WERI-Rb-1 (cell line): ENCODE measurements around the gene FFAR1.

Source experiments
- DNase-seq: peaks from one replicate; pipeline ENCODE4 v3.0.0-alpha.2; 2020
- H3K27ac ChIP-seq: fragments of 250-450 bp; sonication (Bioruptor Pico); 2 replicates; pipeline ENCODE4 v1.5.1; 2020; ENCODE audit warnings: mild to moderate bottlenecking, moderate library complexity
- H3K27me3 ChIP-seq: fragments of 250-450 bp; sonication (Bioruptor Pico); 2 replicates; pipeline ENCODE4 v1.5.1; 2021; ENCODE audit warnings: mild to moderate bottlenecking, low read depth, moderate library complexity; ENCODE audit not compliant: insufficient read depth, severe bottlenecking
- H3K36me3 ChIP-seq: fragments of 250-450 bp; sonication (Bioruptor Pico); 2 replicates; pipeline ENCODE4 v1.5.1; 2020; ENCODE audit warnings: mild to moderate bottlenecking, moderate library complexity
- H3K4me3 ChIP-seq: 2 replicates; pipeline ENCODE4 v1.5.1; 2011; ENCODE audit warnings: low read depth, mild to moderate bottlenecking, control low read depth, low read length
- H3K9me3 ChIP-seq: fragments of 250-450 bp; sonication (Bioruptor Pico); 2 replicates; pipeline ENCODE4 v1.5.1; 2021; ENCODE audit warnings: mild to moderate bottlenecking, moderate library complexity; ENCODE audit not compliant: severe bottlenecking
- TF ChIP-seq, protein P1 (sequence below): IDR thresholded peaks from 2 replicates; pipeline ENCODE4 v1.5.1; 2011; ENCODE audit warnings: low read depth, mild to moderate bottlenecking, control low read depth, inconsistent platforms, low read length

Gene FFAR1

DNA sequence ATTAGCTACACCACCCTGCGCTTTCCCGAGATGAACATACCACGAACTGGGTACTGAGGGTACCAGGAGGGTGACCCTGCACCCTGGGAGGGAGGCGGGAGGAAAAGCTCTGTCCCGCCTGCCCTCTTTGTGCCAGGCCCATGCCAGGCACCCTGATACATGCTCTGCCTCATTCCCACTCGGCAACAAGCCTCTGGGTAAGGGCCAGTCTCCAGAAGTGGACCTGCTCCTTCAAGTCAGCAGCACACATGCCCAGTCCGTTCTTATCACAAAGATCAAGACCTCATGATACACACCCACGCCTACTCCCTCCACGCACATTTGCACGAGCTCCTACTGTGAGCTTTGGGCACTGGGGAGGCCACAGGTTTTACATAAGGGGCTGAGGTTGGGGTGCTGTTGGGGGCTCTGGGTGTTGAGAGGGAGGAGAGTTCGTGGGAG lies 2.0 kb upstream of the FFAR1 start:
- Histone ChIP-seq H3K27me3 (no peaks in the 10 kb centered on the region), H3K27ac (no peak overlapping the region), H3K36me3 (no peaks in the 10 kb centered on the region), H3K4me3 (no peak overlapping the region), H3K9me3 (no peaks in the 10 kb centered on the region)
- TF ChIP-seq, protein P1, sequence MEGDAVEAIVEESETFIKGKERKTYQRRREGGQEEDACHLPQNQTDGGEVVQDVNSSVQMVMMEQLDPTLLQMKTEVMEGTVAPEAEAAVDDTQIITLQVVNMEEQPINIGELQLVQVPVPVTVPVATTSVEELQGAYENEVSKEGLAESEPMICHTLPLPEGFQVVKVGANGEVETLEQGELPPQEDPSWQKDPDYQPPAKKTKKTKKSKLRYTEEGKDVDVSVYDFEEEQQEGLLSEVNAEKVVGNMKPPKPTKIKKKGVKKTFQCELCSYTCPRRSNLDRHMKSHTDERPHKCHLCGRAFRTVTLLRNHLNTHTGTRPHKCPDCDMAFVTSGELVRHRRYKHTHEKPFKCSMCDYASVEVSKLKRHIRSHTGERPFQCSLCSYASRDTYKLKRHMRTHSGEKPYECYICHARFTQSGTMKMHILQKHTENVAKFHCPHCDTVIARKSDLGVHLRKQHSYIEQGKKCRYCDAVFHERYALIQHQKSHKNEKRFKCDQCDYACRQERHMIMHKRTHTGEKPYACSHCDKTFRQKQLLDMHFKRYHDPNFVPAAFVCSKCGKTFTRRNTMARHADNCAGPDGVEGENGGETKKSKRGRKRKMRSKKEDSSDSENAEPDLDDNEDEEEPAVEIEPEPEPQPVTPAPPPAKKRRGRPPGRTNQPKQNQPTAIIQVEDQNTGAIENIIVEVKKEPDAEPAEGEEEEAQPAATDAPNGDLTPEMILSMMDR: no peak
- DNase-seq: no peak

DNA sequence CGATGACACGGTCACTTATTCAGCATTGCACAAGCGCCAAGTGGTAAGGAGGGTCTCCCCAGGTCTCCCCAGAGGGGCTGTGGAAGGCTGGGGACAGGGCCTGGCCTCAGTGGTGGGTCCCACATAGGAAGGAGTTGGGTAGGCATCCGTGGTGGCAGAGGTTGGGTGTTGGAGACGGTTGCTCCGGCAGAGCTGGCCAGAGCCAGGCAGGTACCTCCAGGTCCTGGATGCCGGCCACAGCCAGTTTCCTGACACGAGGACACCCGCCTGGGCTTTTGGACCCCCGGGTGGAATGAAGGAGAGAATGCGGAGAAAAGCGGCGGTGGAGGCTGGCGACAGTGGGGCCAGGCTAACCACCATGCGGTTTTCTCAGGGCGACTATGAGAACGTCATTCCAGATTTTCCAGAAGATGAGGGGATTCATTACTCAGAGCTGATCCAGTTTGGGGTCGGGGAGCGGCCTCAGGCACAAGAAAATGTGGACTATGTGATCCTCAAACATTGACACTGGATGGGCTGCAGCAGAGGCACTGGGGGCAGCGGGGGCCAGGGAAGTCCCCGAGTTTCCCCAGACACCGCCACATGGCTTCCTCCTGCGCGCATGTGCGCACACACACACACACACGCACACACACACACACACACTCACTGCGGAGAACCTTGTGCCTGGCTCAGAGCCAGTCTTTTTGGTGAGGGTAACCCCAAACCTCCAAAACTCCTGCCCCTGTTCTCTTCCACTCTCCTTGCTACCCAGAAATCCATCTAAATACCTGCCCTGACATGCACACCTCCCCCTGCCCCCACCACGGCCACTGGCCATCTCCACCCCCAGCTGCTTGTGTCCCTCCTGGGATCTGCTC lies 1.3 kb upstream of the FFAR1 start:
- H3K4me3 ChIP-seq: no peak overlapping the region
- no peak overlapping the region for H3K27ac ChIP-seq
- no peak for DNase-seq
- no peaks in the 10 kb centered on the region for H3K27me3 ChIP-seq
- TF ChIP-seq, protein P1: no peak
- H3K36me3 ChIP-seq: no peaks in the 10 kb centered on the region
- H3K9me3 ChIP-seq: no peaks in the 10 kb centered on the region

DNA sequence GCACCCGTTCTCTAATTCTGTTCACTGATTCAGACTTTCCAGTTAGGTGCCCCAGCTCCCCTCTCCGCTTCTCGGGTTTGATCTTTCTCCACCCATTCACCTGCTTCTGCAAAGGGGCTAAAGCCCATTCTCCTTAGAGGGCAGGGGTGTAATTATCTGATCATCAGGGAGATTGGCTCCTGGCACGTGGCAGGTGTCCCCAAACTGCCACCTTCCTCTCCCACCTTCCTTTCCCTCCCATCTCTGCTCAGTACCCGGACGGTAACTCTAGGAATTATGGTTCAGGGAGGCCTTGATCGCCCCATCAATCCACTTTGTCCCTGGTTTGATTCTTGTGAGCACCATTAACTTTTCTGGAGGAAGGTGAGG lies 212 bp downstream of the FFAR1 start:
- H3K36me3 ChIP-seq: no peaks in the 10 kb centered on the region
- TF ChIP-seq, protein P1: no peak
- no peak overlapping the region for H3K27ac ChIP-seq
- H3K4me3 ChIP-seq: no peak overlapping the region
- DNase-seq: no peak
- no peaks in the 10 kb centered on the region for H3K9me3 ChIP-seq
- H3K27me3 ChIP-seq: no peaks in the 10 kb centered on the region

DNA sequence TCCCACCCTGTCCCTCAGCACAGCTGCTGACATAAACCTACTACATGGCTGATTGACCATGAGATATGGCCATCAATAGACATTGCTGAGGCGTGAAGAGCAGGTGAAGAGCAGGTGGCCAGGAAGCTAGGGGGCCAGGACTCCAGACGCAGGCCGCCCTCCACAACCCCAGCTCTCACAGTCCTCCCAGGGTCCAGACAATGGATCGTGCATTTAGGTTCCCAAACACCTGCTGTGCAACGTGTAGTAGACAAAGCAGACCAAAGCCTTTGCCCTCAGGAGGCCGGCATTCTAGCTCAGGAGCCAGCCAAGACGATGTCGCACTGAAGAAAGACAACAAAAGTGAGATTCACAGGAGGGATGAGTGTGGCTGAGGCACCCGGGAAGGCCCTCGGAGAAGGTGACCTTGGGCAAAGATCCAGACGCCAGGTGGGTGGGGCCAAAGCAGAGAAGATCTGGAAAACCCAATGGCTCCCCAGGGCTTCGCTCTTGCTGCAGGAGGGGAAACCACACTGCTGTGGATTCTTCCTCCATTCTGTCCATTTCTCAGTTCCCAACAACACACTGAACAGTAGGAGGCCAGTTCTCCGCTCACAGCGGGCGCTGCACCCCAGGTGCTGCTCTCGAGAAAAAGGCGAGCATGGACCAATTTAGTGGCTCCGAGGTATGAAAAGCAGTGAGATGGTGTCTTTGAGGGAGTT lies 1.4 kb downstream of the FFAR1 start:
- DNase-seq: no peak
- Histone ChIP-seq H3K27ac (no peak overlapping the region), H3K4me3 (no peak overlapping the region), H3K27me3 (no peaks in the 10 kb centered on the region), H3K9me3 (no peaks in the 10 kb centered on the region), H3K36me3 (no peaks in the 10 kb centered on the region)
- TF ChIP-seq, protein P1: no peak

DNA sequence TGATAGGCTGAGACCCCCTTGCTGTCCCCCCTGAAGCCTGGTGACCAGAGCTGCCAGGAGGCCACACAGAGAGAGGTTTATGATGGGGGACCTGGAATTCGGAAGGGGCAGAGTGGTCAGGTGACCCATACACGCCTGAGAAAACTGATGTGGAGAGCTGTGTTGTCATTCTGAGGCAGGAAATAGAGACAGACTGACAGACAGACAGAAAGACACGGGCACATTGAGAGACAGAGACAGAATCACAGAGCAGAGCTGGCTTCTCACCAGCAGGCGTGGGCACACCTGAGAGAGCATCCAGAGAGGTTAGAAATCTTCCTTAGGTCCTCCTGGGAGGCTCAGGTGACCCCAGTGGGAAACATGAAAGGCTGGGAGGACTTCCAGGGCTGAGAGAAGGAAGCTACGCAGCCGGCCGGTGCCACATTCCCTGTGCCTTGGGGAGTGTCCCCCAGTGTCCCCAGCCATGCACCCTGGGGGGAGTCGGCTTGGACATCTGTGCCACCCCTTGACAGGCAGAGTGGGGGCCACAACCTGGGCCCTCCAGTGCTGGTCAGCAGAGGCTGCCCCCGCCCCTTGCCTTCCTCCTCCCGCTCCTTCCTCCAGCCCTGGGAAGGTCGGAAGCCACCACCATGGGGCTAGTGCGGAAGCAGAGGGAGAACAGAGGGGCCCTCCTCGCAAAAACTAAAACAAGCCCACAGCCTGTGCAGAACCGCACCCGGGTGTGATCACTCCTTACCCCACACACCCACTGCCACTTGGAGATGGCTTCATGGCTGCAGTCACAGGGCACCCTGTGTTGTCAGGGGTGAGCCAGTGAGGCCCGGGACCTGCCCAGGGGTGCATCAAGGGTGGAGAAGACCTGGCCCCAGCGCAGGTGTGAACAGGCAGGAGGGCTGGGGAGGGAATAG lies 2.2 kb downstream of the FFAR1 start:
- Histone ChIP-seq H3K9me3 (no peaks in the 10 kb centered on the region), H3K4me3 (no peak overlapping the region), H3K27me3 (no peaks in the 10 kb centered on the region), H3K27ac (no peak overlapping the region), H3K36me3 (no peaks in the 10 kb centered on the region)
- TF ChIP-seq, protein P1: no peak
- no peak for DNase-seq
